Sigmoid colon (tissue), 7 donors: ENCODE measurements around the gene DRGX. TPM values are rescaled to one million over a fixed set of nuclear protein-coding genes. Genes with fewer than 3 reads are reported as not detected.

Experiments
- DNase-seq: peaks from one replicate; pipeline ENCODE4 v3.0.0-alpha.2; 2019
- H3K27ac ChIP-seq, 4 donors: fragments of 200-600 bp; sonication (generic); one replicate each; pipeline ENCODE4 v1.5.1; 2016 to 2019; ENCODE audit warnings: mild to moderate bottlenecking in 1 of 4
- H3K27me3 ChIP-seq, 3 donors: fragments of 200-600 bp; sonication (generic); one replicate each; pipeline ENCODE4 v1.5.1; 2019; ENCODE audit warnings: mild to moderate bottlenecking in 1 of 3
- H3K36me3 ChIP-seq, 4 donors: fragments of 200-600 bp; sonication (generic); one replicate each; pipeline ENCODE4 v1.5.1; 2016 to 2019
- H3K4me1 ChIP-seq, 4 donors: fragments of 200-600 bp; sonication (generic); one replicate each; pipeline ENCODE4 v1.5.1; 2017 to 2019
- H3K4me3 ChIP-seq, 4 donors: fragments of 200-600 bp; sonication (generic); one replicate each; pipeline ENCODE4 v1.5.1; 2017 to 2019; ENCODE audit warnings: mild to moderate bottlenecking in 2 of 4, moderate library complexity in 1 of 4
- H3K9me3 ChIP-seq, 4 donors: fragments of 200-600 bp in 3 of 4; sonication (generic) in 3 of 4; one replicate each; pipeline versions ENCODE4 v1.5.1 to v1.6.1; 2013 to 2019
- CTCF ChIP-seq, 4 experiments: fragments of 450-650 bp in 3 of 4; fragments of 200-600 bp in 1 of 4; IDR thresholded peaks; one replicate each; pipeline ENCODE4 v1.5.1; 2016 to 2019; ENCODE audit warnings: antibody characterized with exemption in 4 of 4, mild to moderate bottlenecking in 3 of 4, moderate library complexity in 2 of 4
- EP300 ChIP-seq, 4 donors: sonication (generic); formaldehyde crosslinking; IDR thresholded peaks; one replicate each; pipeline ENCODE4 v1.6.1; 2017; ENCODE audit warnings: antibody characterized with exemption in 4 of 4
- POLR2A ChIP-seq, 2 donors: fragments of 450-650 bp; IDR thresholded peaks; one replicate each; pipeline ENCODE4 v1.6.1; 2016; ENCODE audit warnings: antibody characterized with exemption in 2 of 2, mild to moderate bottlenecking in 2 of 2, moderate library complexity in 2 of 2
- POLR2AphosphoS5 ChIP-seq, 4 donors: sonication (generic); formaldehyde crosslinking; IDR thresholded peaks; one replicate each; pipeline ENCODE4 v1.6.1; 2017; ENCODE audit warnings: antibody characterized with exemption in 4 of 4
- WGBS, 2 donors: extraction: QIAGEN DNeasy Blood & Tissue Kit; methylation state at CpG; one replicate each; pipeline ENCODE4 v1.1.7; 2013; 5-methylcytosine and 5-hydroxymethylcytosine counted together
- intact Hi-C: fragments of 100-400 bp; cut with DNase I; formaldehyde crosslinking; loops from one replicate; pipeline ENCODE4 v1.15.1; 2023
- polyA plus RNA-seq, 3 donors: library from polyadenylated mRNA; stranded (reverse); fragments of 200-250 nt; gene quantifications; one replicate each; pipeline ENCODE4 v1.2.3, GENCODE V29; 2013
- total RNA-seq, 4 donors: library from RNA; depleted of rRNA; stranded (reverse); fragments of >200 nt; gene quantifications; one replicate each; pipeline ENCODE4 v1.1.0, GENCODE V29; 2016
- donor health status: healthy with polysubstance abuse.
- donor health status: Bipolar disorder and iron deficiency.
- donor health status: healthy.

DRGX gene
- total and polyA plus RNA-seq, 7 donors = 0.23 to 0.42 TPM; not detected in 5

- TF ChIP-seq CTCF (IDR thresholded peaks at IDR 0.05) (no peak), POLR2AphosphoS5 (IDR thresholded peaks at IDR 0.05) (no peak), EP300 (IDR thresholded peaks at IDR 0.05) (no peak), POLR2A (IDR thresholded peaks at IDR 0.05) (no peak)
- no peak for DNase-seq
- no peak overlapping the region for H3K4me3 ChIP-seq
- peaks cover 0 to 5% (median 0%) of the 10 kb centered on the region in 4 donors for H3K9me3 ChIP-seq
- intact Hi-C loops = no loop called here
- no peaks in the 10 kb centered on the region for H3K27me3 ChIP-seq
- H3K4me1 ChIP-seq = peaks cover 0 to 14% (median 5%) of the 10 kb centered on the region in 4 donors
- H3K27ac ChIP-seq = no peak overlapping the region
- no peaks in the 10 kb centered on the region for H3K36me3 ChIP-seq
- whole genome bisulfite sequencing, 2 donors = 71 to 79% methylated on average over 1 of the region's 1 CpG
Measured at GRCh38 chr10:49356944-49357343, 38.9 kb downstream of the DRGX start.

- DNase-seq = no peak
- Histone ChIP-seq H3K9me3 (peaks cover 0 to 5% (median 0%) of the 10 kb centered on the region in 4 donors), H3K27ac (no peak overlapping the region), H3K36me3 (no peaks in the 10 kb centered on the region), H3K4me3 (no peak overlapping the region), H3K27me3 (no peaks in the 10 kb centered on the region), H3K4me1 (peaks cover 0 to 14% (median 5%) of the 10 kb centered on the region in 4 donors)
- 88 to 94% methylated on average over 4 of the region's 4 CpGs for WGBS, 2 donors
- TF ChIP-seq EP300 (IDR thresholded peaks at IDR 0.05) (no peak), POLR2AphosphoS5 (IDR thresholded peaks at IDR 0.05) (no peak), CTCF (IDR thresholded peaks at IDR 0.05) (no peak), POLR2A (IDR thresholded peaks at IDR 0.05) (no peak)
- intact Hi-C loops = no loop called here
Measured at GRCh38 chr10:49356181-49356580, 39.7 kb downstream of the DRGX start.

- no peak overlapping the region for H3K4me3 ChIP-seq
- H3K4me1 ChIP-seq = peaks cover 0 to 6% (median 2%) of the 10 kb centered on the region in 4 donors
- intact Hi-C loops = no loop called here
- no peaks in the 10 kb centered on the region for H3K27me3 ChIP-seq
- WGBS, 2 donors = 61 to 84% methylated on average over 3 of the region's 3 CpGs
- no peak for DNase-seq
- peaks cover 0 to 7% (median 0%) of the 10 kb centered on the region in 4 donors for H3K9me3 ChIP-seq
- H3K27ac ChIP-seq = no peak overlapping the region
- TF ChIP-seq EP300 (IDR thresholded peaks at IDR 0.05) = no peak
- no peak for TF ChIP-seq POLR2A (IDR thresholded peaks at IDR 0.05)
- TF ChIP-seq CTCF (IDR thresholded peaks at IDR 0.05) = no peak
- TF ChIP-seq POLR2AphosphoS5 (IDR thresholded peaks at IDR 0.05) = no peak
- no peaks in the 10 kb centered on the region for H3K36me3 ChIP-seq
Measured at GRCh38 chr10:49355221-49355620, 40.7 kb downstream of the DRGX start.

GRCh38 chr10:49354593-49354992 is 41.3 kb downstream of the DRGX start:
- Histone ChIP-seq H3K27ac (no peak overlapping the region), H3K36me3 (no peaks in the 10 kb centered on the region), H3K27me3 (no peaks in the 10 kb centered on the region), H3K4me3 (no peak overlapping the region), H3K4me1 (peaks cover 0 to under 1% (median 0%) of the 10 kb centered on the region in 4 donors), H3K9me3 (peaks cover 0 to 10% (median 0%) of the 10 kb centered on the region in 4 donors)
- 79 to 87% methylated on average over 3 of the region's 3 CpGs for WGBS, 2 donors
- intact Hi-C loops = no loop called here
- no peak for TF ChIP-seq POLR2A (IDR thresholded peaks at IDR 0.05)
- TF ChIP-seq EP300 (IDR thresholded peaks at IDR 0.05) = no peak
- no peak for TF ChIP-seq CTCF (IDR thresholded peaks at IDR 0.05)
- no peak for TF ChIP-seq POLR2AphosphoS5 (IDR thresholded peaks at IDR 0.05)
- no peak for DNase-seq
